Breast epithelium (tissue), 4 donors: Measurements from ENCODE around the gene ZNF408. TPM values are rescaled to one million over a fixed set of nuclear protein-coding genes. Genes with fewer than 3 reads are reported as not detected.

Experiments used
- DNase-seq, 2 donors: peaks; one replicate each; pipeline ENCODE4 v3.0.0-alpha.2; 2019; ENCODE audit warnings: low spot score in 2 of 2
- H3K27ac ChIP-seq, 2 donors: fragments of 200-600 bp; sonication (generic) in 1 of 2; one replicate each; pipeline ENCODE4 v1.5.1; 2016 to 2019; ENCODE audit warnings: mild to moderate bottlenecking in 1 of 2
- H3K27me3 ChIP-seq, 2 donors: fragments of 200-600 bp; sonication (generic) in 1 of 2; one replicate each; pipeline versions ENCODE4 v1.5.1 to v1.6.0; 2017 to 2019; ENCODE audit warnings: control low read depth in 1 of 2, mild to moderate bottlenecking in 1 of 2
- H3K36me3 ChIP-seq: fragments of 200-600 bp; one replicate; pipeline ENCODE4 v1.5.1; 2019
- H3K4me1 ChIP-seq, 2 donors: fragments of 200-600 bp; sonication (generic); one replicate each; pipeline ENCODE4 v1.5.1; 2016 to 2019; ENCODE audit warnings: control low read depth in 1 of 2
- H3K4me3 ChIP-seq, 3 donors: fragments of 200-600 bp; sonication (generic); 1 replicate in 2 of 3; 2 replicates in 1 of 3; pipeline ENCODE4 v1.5.1; 2016 to 2019; ENCODE audit warnings: mild to moderate bottlenecking in 3 of 3, moderate library complexity in 2 of 3
- H3K9me3 ChIP-seq, 2 donors: fragments of 200-600 bp; sonication (generic) in 1 of 2; one replicate each; pipeline ENCODE4 v1.5.1; 2016 to 2019; ENCODE audit warnings: control low read depth in 1 of 2
- CTCF ChIP-seq, 3 donors: fragments of 450-650 bp; IDR thresholded peaks; one replicate each; pipeline ENCODE4 v1.5.1; 2016 to 2017; ENCODE audit warnings: antibody characterized with exemption in 3 of 3, mild to moderate bottlenecking in 3 of 3, moderate library complexity in 3 of 3
- POLR2A ChIP-seq: fragments of 450-650 bp; IDR thresholded peaks from one replicate; pipeline ENCODE4 v1.6.1; 2016; ENCODE audit warnings: antibody characterized with exemption, mild to moderate bottlenecking, moderate library complexity
- POLR2AphosphoS5 ChIP-seq, 3 donors: sonication (generic); formaldehyde crosslinking; IDR thresholded peaks; one replicate each; pipeline ENCODE4 v1.6.1; 2017; ENCODE audit warnings: antibody characterized with exemption in 3 of 3
- intact Hi-C: fragments of 100-400 bp; cut with DNase I; formaldehyde crosslinking; loops from one replicate; pipeline ENCODE4 v1.15.1; 2023; ENCODE audit warnings: low total_unique reads
- total RNA-seq, 3 donors: library from RNA; depleted of rRNA; stranded (reverse); fragments of >200 nt; gene quantifications; one replicate each; pipeline ENCODE4 v1.1.0, GENCODE V29; 2016

Gene ZNF408
- total RNA-seq, 3 donors from 2014 or later = 6.4 to 8.0 (median 7.5) TPM

- Histone ChIP-seq H3K36me3 (no peaks in the 10 kb centered on the region), H3K4me3 (no peak overlapping the region), H3K9me3 (no peaks in the 10 kb centered on the region), H3K27me3 (no peaks in the 10 kb centered on the region), H3K4me1 (no peaks in the 10 kb centered on the region), H3K27ac (peak overlapping the region in 1 of 2 donors; percentile 78)
- no peak for TF ChIP-seq POLR2A
- no peak for TF ChIP-seq POLR2AphosphoS5 (IDR thresholded peaks at IDR 0.05)
- TF ChIP-seq CTCF (IDR thresholded peaks at IDR 0.05) = no peak
- DNase-seq = no peak
- intact Hi-C loops = no loop called here
These were observed 21.9 kb downstream of the ZNF408 start for GRCh38 chr11:46722566-46723358.

GRCh38 chr11:46723359-46723680, 22.5 kb downstream of the ZNF408 start:
- intact Hi-C loops = no loop called here

DNA sequence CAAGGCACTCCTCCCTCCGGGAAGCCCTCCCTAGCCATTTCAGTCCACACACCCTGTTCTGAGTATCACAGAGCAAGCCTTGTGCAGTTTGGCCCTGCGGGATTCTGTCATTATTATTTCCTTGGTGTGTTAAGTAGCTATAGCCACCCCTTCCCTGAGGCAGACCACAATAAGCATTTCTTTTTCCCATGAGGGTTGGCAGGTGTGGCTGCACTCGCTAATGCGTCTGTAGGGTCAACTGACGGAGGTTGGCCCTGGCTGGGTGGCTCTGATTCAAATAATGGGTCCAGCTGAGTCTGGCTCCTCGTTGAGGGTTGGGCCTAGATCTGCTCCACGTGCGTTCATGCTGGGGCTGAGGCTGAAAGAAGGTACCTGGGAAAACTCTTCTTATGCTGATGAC, 23.3 kb downstream of the ZNF408 start:
- peak in 1 of 2 donors; percentile 64 for DNase-seq
- Histone ChIP-seq H3K27ac (peak overlapping the region; percentile 38 to 78), H3K36me3 (no peaks in the 10 kb centered on the region), H3K4me3 (no peak overlapping the region), H3K4me1 (no peaks in the 10 kb centered on the region), H3K27me3 (no peaks in the 10 kb centered on the region), H3K9me3 (no peaks in the 10 kb centered on the region)
- no peak for TF ChIP-seq POLR2A
- no peak for TF ChIP-seq CTCF (IDR thresholded peaks at IDR 0.05)
- no peak for TF ChIP-seq POLR2AphosphoS5 (IDR thresholded peaks at IDR 0.05)
- intact Hi-C loops = no loop called here

More at GRCh38 chr11:46723359-46723680, 22.5 kb downstream of the ZNF408 start:
- Histone ChIP-seq H3K4me3 (no peak overlapping the region), H3K36me3 (no peaks in the 10 kb centered on the region), H3K27me3 (no peaks in the 10 kb centered on the region), H3K9me3 (no peaks in the 10 kb centered on the region), H3K27ac (peak overlapping the region in 1 of 2 donors; percentile 78), H3K4me1 (no peaks in the 10 kb centered on the region)
- TF ChIP-seq POLR2AphosphoS5 (IDR thresholded peaks at IDR 0.05) = no peak
- TF ChIP-seq CTCF (IDR thresholded peaks at IDR 0.05) = no peak
- no peak for TF ChIP-seq POLR2A
- DNase-seq = no peak

DNA sequence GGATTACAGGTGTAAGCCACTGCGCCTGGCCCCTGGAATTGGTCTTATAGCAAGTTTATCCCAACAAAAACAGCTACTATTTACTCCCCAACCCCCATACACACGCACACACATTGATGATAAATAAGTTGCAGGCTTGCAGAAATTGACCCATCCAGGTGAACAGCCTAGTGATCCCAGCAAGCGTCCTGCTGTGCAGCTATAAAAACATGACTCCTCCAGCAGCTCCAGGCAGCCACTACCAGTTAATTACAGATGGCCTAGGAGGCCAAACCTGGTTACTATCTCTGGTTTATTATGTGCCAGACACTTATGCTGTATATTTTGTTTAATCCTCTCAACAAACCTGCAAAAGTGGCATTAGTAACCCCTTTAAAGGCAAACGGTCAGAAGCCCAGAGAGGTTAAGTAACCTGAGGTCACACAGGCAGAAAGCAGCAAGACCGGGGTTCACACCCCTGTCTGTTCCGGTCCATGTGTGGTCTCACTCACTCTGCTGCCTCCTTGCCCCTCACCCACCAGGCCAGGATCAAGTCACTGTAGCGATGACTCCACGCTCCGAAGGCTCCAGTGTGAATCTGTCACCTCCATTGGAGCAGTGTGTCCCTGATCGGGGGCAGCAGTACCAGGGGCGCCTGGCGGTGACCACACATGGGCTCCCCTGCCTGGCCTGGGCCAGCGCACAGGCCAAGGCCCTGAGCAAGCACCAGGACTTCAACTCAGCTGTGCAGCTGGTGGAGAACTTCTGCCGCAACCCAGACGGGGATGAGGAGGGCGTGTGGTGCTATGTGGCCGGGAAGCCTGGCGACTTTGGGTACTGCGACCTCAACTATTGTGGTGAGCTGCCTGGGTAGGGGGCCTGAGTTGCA, 24.7 kb downstream of the ZNF408 start:
- Histone ChIP-seq H3K4me1 (no peaks in the 10 kb centered on the region), H3K27me3 (no peaks in the 10 kb centered on the region), H3K4me3 (no peak overlapping the region), H3K9me3 (no peaks in the 10 kb centered on the region), H3K36me3 (no peaks in the 10 kb centered on the region), H3K27ac (no peak overlapping the region)
- intact Hi-C loops = no loop called here
- no peak for DNase-seq
- TF ChIP-seq CTCF (IDR thresholded peaks at IDR 0.05) = no peak
- TF ChIP-seq POLR2AphosphoS5 (IDR thresholded peaks at IDR 0.05) = no peak
- no peak for TF ChIP-seq POLR2A
